B cell (primary cell): ENCODE data around the gene GRB10. TPM values are rescaled to one million over a fixed set of nuclear protein-coding genes. Genes with fewer than 3 reads are reported as not detected.

Experiments used
- ATAC-seq: fragments of 200-7000 bp; cut with Tn5 transposase; one replicate; pipeline ENCODE4 v1.10.0; 2021; ENCODE audit warnings: low read depth, mild to moderate bottlenecking, moderate number of reproducible peaks, moderate library complexity
- CTCF ChIA-PET: fragments of 350-600 bp; sonication (Branson Sonifier 250); formaldehyde crosslinking; loops from one replicate; lab custom pipeline; 2021; ENCODE audit warnings: antibody characterized with exemption, inconsistent platforms; lab: Charles Lee
- POLR2A ChIA-PET: fragments of 350-600 bp; sonication (Branson Sonifier 250); formaldehyde crosslinking; loops from one replicate; lab custom pipeline; 2021; ENCODE audit warnings: antibody characterized with exemption; lab: Charles Lee
- DNase-seq: peaks from one replicate; pipeline ENCODE4 v3.0.0; 2013
- H2AFZ ChIP-seq: 2 replicates; pipeline ENCODE4 v1.6.1; 2012; ENCODE audit warnings: mild to moderate bottlenecking, low read depth, low read length; ENCODE audit not compliant: insufficient read depth, poor library complexity, severe bottlenecking
- H3K27ac ChIP-seq, 2 donors: 1 replicate in 1 of 2; 2 replicates in 1 of 2; pipeline ENCODE4 v1.5.1; 2012 to 2013; ENCODE audit warnings: low read length in 2 of 2, mild to moderate bottlenecking in 2 of 2, moderate library complexity in 1 of 2
- H3K27me3 ChIP-seq, 4 experiments: fragments of 200-600 bp in 1 of 4; sonication (generic) in 1 of 4; replicated peaks in 1 of 4; 1 replicate in 2 of 4; 2 replicates in 2 of 4; pipeline versions ENCODE4 v1.6.1 to v1.7.0; 2013 to 2016; ENCODE audit warnings: low read length in 3 of 4, mild to moderate bottlenecking in 2 of 4, mixed read lengths in 1 of 4, moderate library complexity in 1 of 4; ENCODE audit not compliant: insufficient read depth in 4 of 4, control insufficient read depth in 3 of 4; ENCODE audit errors: control extremely low read depth in 1 of 4
- H3K36me3 ChIP-seq, 2 experiments: replicated peaks in 1 of 2; 1 replicate in 1 of 2; 2 replicates in 1 of 2; pipeline versions ENCODE4 v1.6.1 to v1.7.1; 2013; ENCODE audit warnings: low read length in 1 of 2; ENCODE audit not compliant: insufficient read depth in 2 of 2, control insufficient read depth in 1 of 2; ENCODE audit errors: control extremely low read depth in 1 of 2, extremely low read depth in 1 of 2
- H3K4me1 ChIP-seq, 2 donors: fragments of 200-600 bp in 1 of 2; sonication (generic) in 1 of 2; 1 replicate in 1 of 2; 2 replicates in 1 of 2; pipeline versions ENCODE4 v1.5.1 to v1.6.1; 2013 to 2017; ENCODE audit warnings: low read length in 2 of 2; ENCODE audit not compliant: control insufficient read depth in 2 of 2, insufficient read depth in 2 of 2
- H3K4me2 ChIP-seq: replicated peaks from 2 replicates; pipeline ENCODE3; 2012; ENCODE audit warnings: mild to moderate bottlenecking, low read depth, low read length; ENCODE audit not compliant: poor library complexity, severe bottlenecking
- H3K4me3 ChIP-seq, 5 experiments: fragments of 200-600 bp in 1 of 5; sonication (generic) in 1 of 5; 1 replicate in 3 of 5; 2 replicates in 2 of 5; pipeline versions ENCODE4 v1.5.1 to v1.7.0; 2011 to 2016; ENCODE audit warnings: low read length in 4 of 5, mild to moderate bottlenecking in 4 of 5, low read depth in 2 of 5, control low read depth in 1 of 5, moderate library complexity in 1 of 5; ENCODE audit not compliant: insufficient read depth in 1 of 5; ENCODE audit errors: control extremely low read depth in 1 of 5, extremely low read depth in 1 of 5
- H3K79me2 ChIP-seq: fragments of 200-600 bp; sonication (generic); one replicate; pipeline ENCODE4 v1.6.0; 2016; ENCODE audit warnings: low read length; ENCODE audit not compliant: control insufficient read depth, insufficient read depth
- H3K9ac ChIP-seq: fragments of 200-600 bp; sonication (generic); 2 replicates; pipeline ENCODE4 v1.6.1; 2017; ENCODE audit warnings: mild to moderate bottlenecking, low read length, moderate library complexity
- H3K9me3 ChIP-seq, 3 donors: one replicate each; pipeline versions ENCODE4 v1.6.1 to v1.7.1; 2013; ENCODE audit warnings: low read length in 2 of 3; ENCODE audit not compliant: control insufficient read depth in 2 of 3, insufficient read depth in 1 of 3; ENCODE audit errors: control extremely low read depth in 1 of 3
- H4K20me1 ChIP-seq: 2 replicates; pipeline ENCODE4 v1.6.0; 2012; ENCODE audit warnings: mild to moderate bottlenecking, low read length; ENCODE audit not compliant: insufficient read depth, control insufficient read depth, poor library complexity, severe bottlenecking
- H3K27ac Mint-ChIP-seq: one replicate; pipeline ENCODE4 v1.8.0; 2021; ENCODE audit warnings: mixed read lengths
- H3K27me3 Mint-ChIP-seq: one replicate; pipeline ENCODE4 v1.8.0; 2021; ENCODE audit warnings: mixed read lengths
- H3K4me1 Mint-ChIP-seq: one replicate; pipeline ENCODE4 v1.8.0; 2021; ENCODE audit warnings: mixed read lengths
- H3K4me3 Mint-ChIP-seq: one replicate; pipeline ENCODE4 v1.8.0; 2021; ENCODE audit warnings: mixed read lengths
- H3K9me3 Mint-ChIP-seq: one replicate; pipeline ENCODE4 v1.8.0; 2022; ENCODE audit warnings: mixed read lengths; ENCODE audit not compliant: insufficient read depth
- EZH2 ChIP-seq: IDR thresholded peaks from 2 replicates; pipeline ENCODE4 v1.6.1; 2012; ENCODE audit warnings: borderline replicate concordance, low read depth, mild to moderate bottlenecking, moderate library complexity, low read length; ENCODE audit not compliant: insufficient read depth, poor library complexity, severe bottlenecking
- WGBS: methylation state at CpG from one replicate; pipeline ENCODE4 v1.1.5; 2013; ENCODE audit warnings: missing lambda C conversion rate; ENCODE audit not compliant: insufficient coverage; 5-methylcytosine and 5-hydroxymethylcytosine counted together
- intact Hi-C: fragments of 100-400 bp; cut with micrococcal nuclease; formaldehyde crosslinking; loops from one replicate; pipeline ENCODE4 v1.10.0; 2022
- polyA plus RNA-seq: library from polyadenylated mRNA; depleted of rRNA; stranded (reverse); fragments of >200 nt; gene quantifications from 2 replicates; pipeline ENCODE4 v1.2.3, GENCODE V29; 2012
- total RNA-seq, 2 donors: library from RNA; stranded (reverse); fragments of 120-200 nt in 1 of 2; gene quantifications; 1 replicate in 1 of 2; 2 replicates in 1 of 2; pipeline versions ENCODE4 v1.2.3 to v1.2.4, GENCODE V29; 2013 to 2022
- TF ChIP-seq, protein P1 (sequence below): fragments of 200-600 bp; IDR thresholded peaks from one replicate; pipeline ENCODE4 v1.8.0; 2022; ENCODE audit warnings: antibody characterized with exemption, mild to moderate bottlenecking

Gene GRB10
- total and polyA plus RNA-seq, 2 donors (not counting 1 experiment from before 2014, with no cell fraction given), result 0.04 TPM; not detected in 1

DNA sequence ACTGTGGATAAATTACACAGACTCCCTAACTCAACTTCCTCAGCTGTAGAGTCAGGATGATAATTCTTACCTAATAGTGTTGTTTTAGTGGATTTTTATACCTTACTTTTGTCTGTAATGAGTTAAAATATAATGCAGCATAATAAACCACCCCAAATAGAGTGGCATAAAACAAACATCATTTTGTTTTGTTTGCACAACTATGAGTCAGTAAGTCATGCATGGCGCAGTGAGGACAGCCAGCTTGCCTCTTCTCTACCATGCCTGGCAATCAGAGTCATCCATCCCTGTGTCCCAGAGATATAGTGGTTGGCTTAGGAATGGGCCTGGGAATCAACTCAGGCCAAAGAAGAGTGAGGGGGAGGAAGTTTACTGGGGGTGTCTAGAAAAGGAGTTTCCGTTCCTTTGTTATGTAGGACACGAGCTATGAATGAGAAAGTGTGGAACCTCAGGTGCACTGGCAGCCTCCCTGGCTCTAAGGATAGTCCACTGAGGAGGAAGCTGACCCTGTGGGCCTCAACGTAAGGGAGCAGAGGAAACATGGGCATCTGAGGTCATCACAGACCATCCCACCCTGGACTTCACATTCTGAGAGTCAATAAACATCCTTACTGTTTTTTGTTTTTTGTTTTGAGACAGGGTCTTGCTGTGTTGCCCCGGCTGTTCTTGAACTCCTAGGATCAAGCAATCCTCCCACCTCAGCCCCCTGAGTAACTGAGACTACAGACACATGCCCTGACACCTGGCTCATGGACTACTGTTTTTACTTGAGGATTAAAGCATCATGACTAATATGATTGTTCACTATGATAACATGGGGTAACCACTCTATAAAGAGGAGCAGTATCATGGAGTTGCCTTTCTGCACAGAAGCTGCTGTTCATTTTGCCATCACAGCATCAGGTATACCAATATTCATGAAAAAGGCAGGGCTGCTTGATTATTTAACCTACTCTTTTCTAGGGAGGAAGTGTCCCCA is 21.0 kb upstream of the GRB10 start:
- Mint-ChIP-seq H3K4me1 (no peaks in the 10 kb centered on the region), H3K27ac (no peak overlapping the region), H3K27me3 (peaks cover 11% of the 10 kb centered on the region), H3K4me3 (no peak overlapping the region), H3K9me3 (peaks cover 2% of the 10 kb centered on the region)
- Histone ChIP-seq H3K4me1 (no peaks in the 10 kb centered on the region), H3K4me2 (no peak overlapping the region), H3K79me2 (no peaks in the 10 kb centered on the region), H3K27me3 (peaks cover 0 to 5% (median 0%) of the 10 kb centered on the region in 4 experiments), H2AFZ (no peak overlapping the region), H3K36me3 (no peaks in the 10 kb centered on the region), H4K20me1 (no peaks in the 10 kb centered on the region), H3K9me3 (peaks cover 0 to 3% (median 0%) of the 10 kb centered on the region in 3 donors), H3K4me3 (no peak overlapping the region), H3K9ac (no peak overlapping the region), H3K27ac (no peak overlapping the region)
- ATAC-seq (no peak), DNase-seq (no peak)
- 56% methylated on average over 1 of the region's 5 CpGs for WGBS
- POLR2A ChIA-PET, result no interaction called here
- TF ChIP-seq, protein P1, sequence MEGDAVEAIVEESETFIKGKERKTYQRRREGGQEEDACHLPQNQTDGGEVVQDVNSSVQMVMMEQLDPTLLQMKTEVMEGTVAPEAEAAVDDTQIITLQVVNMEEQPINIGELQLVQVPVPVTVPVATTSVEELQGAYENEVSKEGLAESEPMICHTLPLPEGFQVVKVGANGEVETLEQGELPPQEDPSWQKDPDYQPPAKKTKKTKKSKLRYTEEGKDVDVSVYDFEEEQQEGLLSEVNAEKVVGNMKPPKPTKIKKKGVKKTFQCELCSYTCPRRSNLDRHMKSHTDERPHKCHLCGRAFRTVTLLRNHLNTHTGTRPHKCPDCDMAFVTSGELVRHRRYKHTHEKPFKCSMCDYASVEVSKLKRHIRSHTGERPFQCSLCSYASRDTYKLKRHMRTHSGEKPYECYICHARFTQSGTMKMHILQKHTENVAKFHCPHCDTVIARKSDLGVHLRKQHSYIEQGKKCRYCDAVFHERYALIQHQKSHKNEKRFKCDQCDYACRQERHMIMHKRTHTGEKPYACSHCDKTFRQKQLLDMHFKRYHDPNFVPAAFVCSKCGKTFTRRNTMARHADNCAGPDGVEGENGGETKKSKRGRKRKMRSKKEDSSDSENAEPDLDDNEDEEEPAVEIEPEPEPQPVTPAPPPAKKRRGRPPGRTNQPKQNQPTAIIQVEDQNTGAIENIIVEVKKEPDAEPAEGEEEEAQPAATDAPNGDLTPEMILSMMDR, result no peak
- TF ChIP-seq EZH2, result no peak
- intact Hi-C loops, result no loop called here
- CTCF ChIA-PET, result no interaction called here

GRCh38 chr7:50801907-50802306 is 19.2 kb upstream of the GRB10 start:
- H3K9me3 Mint-ChIP-seq, result peaks cover 3% of the 10 kb centered on the region
- 100% methylated on average over 1 of the region's 1 CpG for WGBS

More at GRCh38 chr7:50801907-50802306, 19.2 kb upstream of the GRB10 start:
- Mint-ChIP-seq H3K4me3 (no peak overlapping the region), H3K4me1 (no peaks in the 10 kb centered on the region), H3K27me3 (peaks cover 16% of the 10 kb centered on the region), H3K27ac (no peak overlapping the region)
- no peak overlapping the region for H3K9ac ChIP-seq
- H3K4me2 ChIP-seq, result no peak overlapping the region
- DNase-seq, result no peak
- no peaks in the 10 kb centered on the region for H3K79me2 ChIP-seq
- H3K36me3 ChIP-seq, result no peaks in the 10 kb centered on the region
- H4K20me1 ChIP-seq, result no peaks in the 10 kb centered on the region
- POLR2A ChIA-PET, result no interaction called here
- no peak overlapping the region for H3K27ac ChIP-seq
- H3K4me1 ChIP-seq, result no peaks in the 10 kb centered on the region
- CTCF ChIA-PET, result no interaction called here
- intact Hi-C loops, result no loop called here
- peaks cover 0 to 3% (median 0%) of the 10 kb centered on the region in 3 donors for H3K9me3 ChIP-seq
- ATAC-seq, result no peak
- H3K27me3 ChIP-seq, result peaks cover 0 to 5% (median 0%) of the 10 kb centered on the region in 4 experiments
- H3K4me3 ChIP-seq, result no peak overlapping the region
- TF ChIP-seq, protein P1, result no peak
- no peak for TF ChIP-seq EZH2
- H2AFZ ChIP-seq, result no peak overlapping the region
